Measurements from ENCODE around the gene SLC1A5.
"Not testable (repeated sequence)": the region's sequence is repeated elsewhere in the genome, so short reads cannot be mapped to it uniquely, and the experiment has no call there.

Gene SLC1A5

GRCh38 chr19:46788262-46788967 is at the start of gene SLC1A5:
Gene SLC1A5, minus strand, starts transcription at chr19:46788594. Its CDS starts 629 bp downstream, at chr19:46787965.
- peak; percentile 96 to 99 for DNase-seq (ENCODE audit: extremely low read depth in 1 of 2, low read depth in 1 of 2)

- no peak for DNase-seq (ENCODE audit: extremely low read depth in 1 of 2, low read depth in 1 of 2)
Measured at GRCh38 chr19:46838160-46838559, 49.8 kb upstream of the SLC1A5 start.

- no peak for DNase-seq (ENCODE audit: extremely low read depth in 1 of 2, low read depth in 1 of 2)
Measured at GRCh38 chr19:46834984-46835383, 46.6 kb upstream of the SLC1A5 start.

- no peak for DNase-seq (ENCODE audit: extremely low read depth in 1 of 2, low read depth in 1 of 2)
Measured at GRCh38 chr19:46834121-46834520, 45.7 kb upstream of the SLC1A5 start.

GRCh38 chr19:46830864-46831263 is 42.5 kb upstream of the SLC1A5 start:
- no peak for DNase-seq (ENCODE audit: extremely low read depth in 1 of 2, low read depth in 1 of 2)

- peak; percentile 14 to 49 for DNase-seq (ENCODE audit: extremely low read depth in 1 of 2, low read depth in 1 of 2)
Measured at GRCh38 chr19:46828484-46828883, 40.1 kb upstream of the SLC1A5 start.

GRCh38 chr19:46825731-46826055 is 37.3 kb upstream of the SLC1A5 start:
- DNase-seq (ENCODE audit: extremely low read depth in 1 of 2, low read depth in 1 of 2), result no peak

GRCh38 chr19:46824890-46825730 is 36.7 kb upstream of the SLC1A5 start:
- DNase-seq (ENCODE audit: extremely low read depth in 1 of 2, low read depth in 1 of 2), result no peak

GRCh38 chr19:46823049-46823448 is 34.7 kb upstream of the SLC1A5 start:
- no peak for DNase-seq (ENCODE audit: extremely low read depth in 1 of 2, low read depth in 1 of 2)

- not testable (repeated sequence) for DNase-seq (ENCODE audit: extremely low read depth in 1 of 2, low read depth in 1 of 2)
Measured at GRCh38 chr19:46822410-46822787, 34.0 kb upstream of the SLC1A5 start.

- DNase-seq (ENCODE audit: extremely low read depth in 1 of 2, low read depth in 1 of 2), result peak; percentile 11 to 47
Measured at GRCh38 chr19:46821512-46822409, 33.4 kb upstream of the SLC1A5 start.

- DNase-seq (ENCODE audit: extremely low read depth in 1 of 2, low read depth in 1 of 2), result peak in 1 of 2 donors; percentile 18
Measured at GRCh38 chr19:46818812-46819211, 30.4 kb upstream of the SLC1A5 start.

GRCh38 chr19:46815833-46816627 is 27.6 kb upstream of the SLC1A5 start:
- DNase-seq (ENCODE audit: extremely low read depth in 1 of 2, low read depth in 1 of 2), result no peak

GRCh38 chr19:46813839-46814358 is 25.5 kb upstream of the SLC1A5 start:
- no peak for DNase-seq (ENCODE audit: extremely low read depth in 1 of 2, low read depth in 1 of 2)

GRCh38 chr19:46812977-46813838 is 24.8 kb upstream of the SLC1A5 start:
- DNase-seq (ENCODE audit: extremely low read depth in 1 of 2, low read depth in 1 of 2), result no peak

GRCh38 chr19:46809534-46810272 is 21.3 kb upstream of the SLC1A5 start:
- DNase-seq (ENCODE audit: extremely low read depth in 1 of 2, low read depth in 1 of 2), result no peak

- no peak for DNase-seq (ENCODE audit: extremely low read depth in 1 of 2, low read depth in 1 of 2)
Measured at GRCh38 chr19:46806656-46807055, 18.3 kb upstream of the SLC1A5 start.

- DNase-seq (ENCODE audit: extremely low read depth in 1 of 2, low read depth in 1 of 2), result not testable (repeated sequence)
Measured at GRCh38 chr19:46804432-46804831, 16.0 kb upstream of the SLC1A5 start.

- DNase-seq (ENCODE audit: extremely low read depth in 1 of 2, low read depth in 1 of 2), result no peak
Measured at GRCh38 chr19:46803555-46803954, 15.2 kb upstream of the SLC1A5 start.

Data from stimulated activated CD8-positive, alpha-beta memory T cell treated with anti-CD3 and anti-CD28 coated beads, Interleukin-7, amount 100 ng/mL, for 48 hours (primary cell).